HUDEP-2 (cell line): Measurements from ENCODE around the gene LLCFC1.

Experiments
- DNase-seq, 76 experiments: peaks; one replicate each; lab custom pipeline; 2025; ENCODE audit not compliant: unreplicated experiment in 76 of 76; lab: John Stamatoyannopoulos, UW

The LLCFC1 gene

DNA sequence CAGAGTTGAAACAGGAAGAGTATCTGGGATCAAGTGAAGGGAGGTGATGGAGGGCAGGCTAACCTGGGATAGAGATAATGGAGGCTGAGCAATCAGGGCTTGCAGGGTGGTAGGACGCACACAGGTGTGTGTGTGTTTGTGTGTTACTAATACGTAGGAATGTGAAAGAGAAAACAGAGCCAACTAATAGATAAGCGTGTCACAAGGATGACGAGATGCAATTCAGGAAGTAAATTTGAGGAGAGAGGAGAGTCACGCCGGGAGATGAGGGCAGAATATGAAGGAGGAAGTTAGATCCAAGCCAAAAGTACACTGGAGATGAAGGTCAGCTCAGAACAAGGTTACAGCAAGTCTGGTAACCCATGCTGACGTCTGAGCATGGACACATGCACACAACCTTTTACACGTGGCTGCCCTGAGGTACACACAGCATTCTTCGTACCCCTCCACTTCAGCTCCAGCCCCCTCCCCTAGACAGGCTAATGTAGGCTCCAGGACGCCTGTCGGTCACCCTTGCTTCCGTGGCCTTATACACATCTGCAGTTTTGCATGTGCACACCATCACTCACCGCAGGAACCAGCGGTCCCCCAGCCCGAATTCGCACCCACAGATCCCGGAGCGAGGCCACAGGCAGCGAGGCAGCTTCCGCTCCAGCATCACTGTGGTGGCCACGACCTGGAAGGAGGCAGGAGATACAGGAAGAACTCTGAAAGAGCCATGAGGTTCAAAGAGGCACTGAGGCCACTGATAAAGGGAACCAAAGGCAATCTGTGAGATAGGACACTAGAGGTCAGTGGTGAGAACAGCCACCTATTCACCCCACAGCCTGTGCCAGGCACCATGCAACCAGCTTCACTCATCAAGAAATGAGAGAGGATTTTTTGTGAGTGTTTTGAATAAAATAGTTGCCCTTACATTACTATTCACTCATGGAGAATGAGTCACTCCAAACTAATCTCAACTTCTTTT, 30.1 kb upstream of the LLCFC1 start:
- DNase-seq = peak in 22 of 76 experiments; percentile 2 to 43 (median 16)

DNA sequence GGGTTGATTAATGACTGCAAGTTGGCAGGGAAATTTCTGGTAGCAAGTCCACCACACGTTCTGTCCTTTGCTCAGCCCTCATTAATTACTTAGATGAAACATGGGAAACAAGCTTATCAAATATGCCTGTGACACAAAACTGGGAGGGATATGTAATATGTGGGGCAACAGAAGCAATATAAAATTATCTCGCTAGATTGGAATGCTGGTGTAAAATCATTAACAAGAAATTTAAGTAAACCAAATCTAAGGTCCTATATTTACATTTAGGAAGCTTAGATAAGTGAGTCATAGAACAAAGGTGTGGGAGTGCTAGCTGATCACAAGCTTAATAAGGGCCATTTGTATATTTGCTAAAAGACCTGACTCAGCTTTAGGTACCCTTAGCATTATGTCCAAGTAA, 29.3 kb upstream of the LLCFC1 start:
- no peak for DNase-seq

DNA sequence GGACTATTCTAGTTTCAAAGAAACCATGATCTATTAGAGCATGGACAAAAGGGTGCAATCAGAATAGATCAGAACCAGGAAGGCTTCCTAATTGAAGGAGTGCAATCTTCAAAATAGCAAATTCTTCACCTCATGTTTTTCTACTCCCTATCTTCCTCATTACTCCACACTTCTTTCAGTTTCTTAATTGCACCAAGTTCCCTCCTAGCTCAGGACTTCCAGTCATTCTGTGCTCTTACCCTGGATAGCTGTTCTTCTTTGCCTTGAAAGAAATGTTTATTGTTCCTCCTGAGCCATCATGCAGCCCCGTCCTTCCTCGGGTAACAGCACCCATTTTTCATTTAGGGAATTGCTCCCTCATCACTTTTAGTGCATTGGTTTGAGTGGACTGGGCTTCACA, 28.8 kb upstream of the LLCFC1 start:
- no peak for DNase-seq

DNA sequence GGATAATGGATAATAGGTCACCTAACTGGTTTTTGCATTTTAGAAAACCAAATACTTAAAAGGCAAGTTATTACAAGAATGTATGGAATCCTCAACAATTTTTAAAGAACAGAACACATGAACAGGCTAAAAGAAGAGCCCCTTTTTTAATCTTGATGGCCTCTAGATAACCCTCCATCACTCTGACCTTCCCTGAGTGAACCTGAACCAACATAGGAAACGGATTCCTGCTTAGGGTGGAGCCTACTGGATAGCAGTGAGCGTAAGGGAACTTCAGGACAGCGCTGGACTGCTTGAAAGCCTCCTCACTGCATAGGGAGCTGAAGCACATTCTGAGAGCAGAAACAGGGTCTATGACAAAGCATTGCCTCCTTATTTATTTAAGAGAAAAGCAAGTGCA, 26.2 kb upstream of the LLCFC1 start:
- DNase-seq = no peak

DNA sequence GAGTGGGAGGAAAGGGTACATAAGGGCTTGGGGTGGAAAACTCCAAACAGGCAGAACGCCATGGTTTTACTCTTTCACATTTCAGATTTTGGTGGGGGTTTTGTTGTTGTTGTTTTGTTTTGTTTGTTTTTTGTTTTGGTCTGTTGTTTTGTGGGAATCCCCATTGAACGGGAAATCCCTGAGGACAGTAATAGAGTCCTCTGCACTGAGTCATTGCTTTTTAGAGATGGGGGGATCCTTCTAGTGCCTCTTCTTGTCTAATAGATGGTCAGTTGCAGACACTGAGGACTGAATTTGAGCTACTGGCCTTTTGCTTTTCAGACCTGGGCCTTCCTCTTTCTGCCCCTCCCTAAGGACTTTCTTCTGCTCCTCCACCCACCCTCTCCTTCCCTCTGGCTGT, 25.7 kb upstream of the LLCFC1 start:
- no peak for DNase-seq

DNA sequence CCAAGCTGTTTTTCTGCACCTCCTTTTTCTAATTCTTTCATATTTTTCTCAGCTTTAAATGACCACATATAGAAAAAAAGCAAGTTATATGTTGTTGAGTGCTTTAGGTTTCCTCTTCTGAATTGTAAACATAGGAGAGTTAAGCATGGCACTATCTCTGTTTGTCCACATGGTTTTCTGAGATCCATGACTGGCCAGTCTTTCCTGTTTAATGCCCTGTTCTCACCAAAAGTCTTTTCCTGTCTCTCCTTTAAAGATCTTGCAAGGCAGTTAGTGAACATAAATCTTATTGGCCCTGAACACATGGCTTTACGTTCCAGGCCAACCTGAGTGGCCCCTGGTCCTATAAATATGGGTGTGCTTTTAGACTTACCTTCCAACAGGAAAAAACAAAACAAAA, 25.2 kb upstream of the LLCFC1 start:
- DNase-seq = no peak

DNA sequence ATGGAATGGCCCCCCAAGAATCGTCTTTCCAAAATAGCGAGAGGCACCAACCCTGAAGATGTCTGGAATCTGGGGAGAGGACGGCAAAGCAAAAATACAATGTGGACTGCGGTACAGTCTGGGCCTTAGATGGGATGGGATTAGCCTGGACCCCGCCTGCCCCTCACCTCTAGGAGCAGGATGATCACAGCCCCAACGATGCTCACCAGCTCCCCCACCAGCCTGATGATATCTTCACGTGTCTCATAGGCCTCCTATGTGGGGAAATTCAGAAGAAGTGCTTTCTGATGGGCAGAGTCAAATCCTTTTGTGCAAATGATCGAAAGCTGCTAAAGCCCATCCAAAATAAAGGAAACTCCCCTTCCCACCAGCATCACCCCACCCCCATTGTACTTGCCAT, 24.0 kb upstream of the LLCFC1 start:
- no peak for DNase-seq

DNA sequence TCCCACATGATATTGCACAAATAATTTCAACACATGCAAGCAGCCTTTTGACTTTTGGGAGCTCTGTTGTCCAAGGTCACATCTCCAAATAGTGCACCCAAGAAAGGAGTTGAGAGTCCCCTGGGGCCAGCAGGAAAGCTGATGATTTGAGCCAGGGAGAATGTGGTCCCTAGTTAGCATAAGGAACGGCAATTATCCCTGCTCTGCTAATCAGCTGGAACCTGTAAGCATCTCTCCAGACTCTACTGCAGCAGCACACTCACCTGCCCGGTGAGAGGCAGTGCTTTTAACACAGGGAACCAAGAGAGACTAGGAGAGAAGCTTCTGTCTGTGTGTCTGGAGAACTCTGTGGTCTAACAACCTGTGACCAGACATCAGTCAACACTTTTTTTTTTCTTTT, 22.8 kb upstream of the LLCFC1 start:
- DNase-seq = no peak

DNA sequence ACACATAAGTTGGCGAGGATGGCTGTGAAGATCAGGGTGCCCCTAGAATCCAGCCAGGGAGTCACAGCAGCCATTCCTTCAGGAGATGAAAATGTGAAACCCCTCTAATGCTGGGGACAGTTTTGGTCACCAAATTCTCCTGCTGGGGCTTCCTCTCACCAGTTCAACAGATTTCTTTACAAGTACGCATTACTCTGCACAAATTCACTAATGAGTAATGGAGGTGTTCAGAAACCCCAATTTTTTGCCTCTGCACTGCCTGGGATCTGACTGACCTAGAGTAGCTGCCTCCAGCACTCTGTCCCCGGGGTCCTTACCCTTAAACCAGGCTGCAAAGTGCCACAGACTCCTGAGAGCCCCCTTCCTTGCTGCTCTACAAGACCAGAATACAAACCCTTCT, 21.8 kb upstream of the LLCFC1 start:
- DNase-seq = no peak

DNA sequence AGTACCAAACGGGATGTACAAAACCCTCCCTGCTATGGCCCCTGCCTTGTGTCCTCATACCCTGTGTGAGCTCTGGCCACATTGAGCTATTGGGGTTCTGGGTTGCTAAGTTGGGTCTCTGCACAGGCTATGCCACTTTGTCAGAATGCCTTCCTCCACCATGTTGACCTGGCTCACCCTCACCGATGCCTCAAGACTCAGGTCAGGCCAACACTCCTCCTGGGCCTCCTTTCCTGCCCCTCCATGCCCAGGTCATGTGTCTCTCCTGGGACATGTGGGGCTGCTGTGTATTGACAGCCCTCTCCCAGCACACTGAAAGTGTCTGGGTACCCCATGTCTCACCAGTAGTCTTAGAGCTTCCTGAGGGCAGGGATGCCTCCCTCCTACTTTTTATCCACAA, 20.4 kb upstream of the LLCFC1 start:
- no peak for DNase-seq

DNA sequence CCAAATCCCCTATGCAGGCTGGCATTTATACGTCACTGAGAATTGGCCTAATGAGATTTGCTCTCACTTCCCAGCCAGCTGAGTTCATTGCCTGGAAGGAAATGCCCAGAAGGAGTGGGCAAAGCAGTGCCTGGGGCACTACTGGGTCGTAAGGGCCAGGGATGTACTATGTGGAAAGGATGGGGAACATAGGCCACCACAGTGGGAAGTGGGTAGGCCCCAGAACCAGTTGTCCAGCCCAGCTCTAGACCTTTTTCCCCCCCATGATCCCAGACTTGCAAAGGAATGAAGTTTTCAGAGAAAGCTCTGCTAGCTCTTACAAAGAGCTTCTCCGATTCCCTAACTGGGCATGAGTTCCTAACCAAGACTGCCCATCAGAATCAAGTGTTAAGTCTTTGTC, 19.6 kb upstream of the LLCFC1 start:
- no peak for DNase-seq

DNA sequence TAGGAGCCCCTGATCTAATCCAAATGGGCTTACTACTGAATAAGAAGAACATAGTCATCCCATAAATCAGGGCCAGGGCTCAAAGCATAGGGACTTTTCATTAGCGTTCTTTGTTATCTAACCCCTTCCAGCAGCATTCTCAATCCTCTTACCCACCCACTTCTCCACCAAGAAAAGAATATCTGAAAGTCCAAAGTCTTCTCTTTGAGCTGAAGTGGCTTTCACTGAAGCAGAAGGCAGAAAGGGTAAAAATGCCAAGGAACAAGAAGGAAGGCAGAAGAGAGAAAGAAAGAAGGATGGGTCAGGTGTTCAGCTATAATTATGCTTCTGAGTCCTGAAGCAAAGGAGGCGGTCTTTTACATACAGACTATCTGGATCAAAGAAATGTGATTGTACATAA, 15.9 kb upstream of the LLCFC1 start:
- DNase-seq = no peak

DNA sequence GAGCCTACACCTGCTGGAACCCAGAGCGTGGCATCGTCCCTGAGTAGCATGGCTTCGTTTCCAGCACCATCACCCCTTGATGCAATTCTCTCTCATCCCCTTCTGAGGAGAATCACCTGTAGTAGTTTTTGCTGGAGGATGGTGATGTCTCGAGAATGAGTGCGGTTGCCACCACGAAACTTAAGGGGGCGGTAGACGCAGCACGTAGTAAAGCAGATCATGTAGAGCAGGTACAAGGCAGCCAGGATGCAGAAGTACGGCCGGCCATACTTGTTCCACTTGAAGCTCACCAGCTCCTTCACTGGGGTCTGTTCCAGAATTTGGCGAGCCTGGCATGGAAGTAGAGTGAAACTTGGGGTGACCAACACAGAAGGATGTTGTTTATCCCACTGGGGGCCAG, 13.9 kb upstream of the LLCFC1 start:
- DNase-seq = peak in 7 of 76 experiments; percentile 8 to 30 (median 16)

DNA sequence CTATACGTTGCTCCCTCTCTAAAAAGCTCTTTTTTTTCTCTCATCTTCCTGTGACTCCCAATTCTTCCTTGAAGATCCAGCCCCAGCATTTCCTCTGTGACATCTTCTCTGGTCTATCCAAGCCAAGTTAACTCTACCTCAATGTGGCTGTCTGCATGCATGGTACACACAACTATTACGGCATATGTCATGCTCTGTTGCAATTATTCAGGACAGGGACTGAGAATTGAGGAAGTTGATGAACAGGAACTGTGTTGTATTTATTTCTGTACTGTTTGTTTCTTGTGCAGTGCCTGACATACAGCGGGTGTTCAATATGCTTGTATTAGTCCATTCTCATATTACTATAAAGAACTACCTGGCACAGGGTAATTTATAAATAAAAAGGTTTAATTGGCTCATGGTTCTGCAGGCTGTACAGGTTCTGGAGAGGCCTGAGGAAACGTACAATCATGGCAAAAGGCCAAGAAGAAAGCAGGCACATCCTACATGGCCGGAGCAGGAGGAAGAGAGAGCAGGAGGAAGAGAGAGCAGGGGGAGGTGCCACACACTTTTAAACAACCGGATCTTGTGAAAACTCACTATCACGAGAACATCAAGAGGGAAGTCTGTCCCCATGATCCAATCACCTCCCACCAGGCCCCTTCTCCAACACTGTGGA, 12.1 kb upstream of the LLCFC1 start:
- no peak for DNase-seq

DNA sequence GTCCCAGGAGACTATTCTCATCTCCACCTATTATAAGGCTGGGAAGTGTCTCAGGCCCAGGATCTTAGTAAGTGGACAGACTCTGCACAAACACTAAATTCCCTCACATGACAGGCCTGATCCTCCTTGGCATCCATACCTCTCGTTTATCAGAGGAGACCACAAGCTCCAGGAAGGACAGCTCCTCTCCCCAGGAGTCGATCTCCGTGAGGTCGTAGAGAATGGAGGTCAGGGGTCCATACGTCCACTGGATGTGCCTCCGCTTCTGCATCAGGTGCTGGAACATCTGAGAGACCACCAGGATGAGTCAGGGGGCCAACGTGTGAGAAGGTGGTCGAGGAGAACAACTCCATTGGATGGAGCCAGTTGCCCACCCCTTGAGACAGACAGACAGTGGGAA, 11.3 kb upstream of the LLCFC1 start:
- no peak for DNase-seq

DNA sequence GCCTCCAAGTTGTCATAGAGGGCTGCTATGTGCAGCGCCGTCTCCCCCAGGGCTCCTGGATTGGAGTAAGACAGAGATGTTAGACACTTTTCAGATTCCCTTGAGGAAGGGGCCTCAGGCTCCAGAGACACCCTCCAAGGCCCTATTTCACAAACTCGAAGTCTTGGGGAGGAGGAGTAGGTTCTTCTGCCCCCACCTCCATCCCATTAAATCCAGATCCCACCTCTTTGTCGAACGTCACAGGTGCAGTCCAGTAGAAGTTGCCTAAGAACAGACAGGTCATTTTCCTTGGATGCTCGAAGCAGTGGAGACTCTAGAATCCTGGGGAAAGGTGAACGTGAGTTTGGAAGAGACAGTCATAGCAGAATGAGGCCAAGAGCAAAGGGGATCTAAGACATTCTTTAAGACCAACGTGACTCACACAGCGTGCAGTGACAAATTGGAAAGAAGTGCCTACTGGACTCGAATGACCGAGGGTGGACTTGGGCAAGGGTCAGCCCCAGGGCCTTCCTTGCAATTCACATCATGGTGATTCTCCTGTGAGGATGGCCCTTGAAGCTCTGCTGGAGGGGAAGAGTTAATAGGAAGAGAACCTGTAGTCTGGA, 9.1 kb upstream of the LLCFC1 start:
- no peak for DNase-seq

DNA sequence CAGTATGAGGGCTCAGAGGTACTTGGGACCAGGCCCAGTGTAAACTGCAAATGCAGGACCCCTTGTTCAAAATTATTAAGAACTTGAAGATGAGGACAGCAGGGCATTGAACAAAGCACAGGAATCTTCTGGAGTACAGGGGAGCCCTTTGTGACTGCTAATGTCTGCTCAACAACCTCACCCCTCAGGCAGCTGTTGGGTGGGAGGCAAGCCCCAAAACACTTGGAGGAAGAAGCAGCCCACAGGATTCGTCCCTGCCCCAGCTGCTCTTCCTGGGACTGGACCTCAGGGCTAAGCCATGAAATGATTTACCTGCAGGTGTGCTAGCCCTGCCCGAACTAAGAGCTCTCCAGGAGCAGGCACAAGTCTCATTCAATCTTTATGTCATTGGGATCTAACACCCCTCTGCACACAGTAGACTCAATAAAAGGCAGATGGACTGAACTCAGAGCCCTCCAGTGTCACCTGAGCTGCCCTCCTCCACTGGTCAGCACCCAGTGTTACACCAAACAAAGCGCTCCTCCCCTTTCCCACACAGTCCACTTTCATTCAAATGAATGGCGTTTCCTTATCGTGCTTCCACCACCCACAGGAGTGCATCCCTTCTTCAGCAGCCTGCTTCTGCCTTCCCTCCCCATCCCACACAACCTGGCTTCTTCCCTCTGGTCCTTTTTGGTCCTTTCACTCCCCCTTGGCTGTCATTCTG, 6.7 kb upstream of the LLCFC1 start:
- no peak for DNase-seq

DNA sequence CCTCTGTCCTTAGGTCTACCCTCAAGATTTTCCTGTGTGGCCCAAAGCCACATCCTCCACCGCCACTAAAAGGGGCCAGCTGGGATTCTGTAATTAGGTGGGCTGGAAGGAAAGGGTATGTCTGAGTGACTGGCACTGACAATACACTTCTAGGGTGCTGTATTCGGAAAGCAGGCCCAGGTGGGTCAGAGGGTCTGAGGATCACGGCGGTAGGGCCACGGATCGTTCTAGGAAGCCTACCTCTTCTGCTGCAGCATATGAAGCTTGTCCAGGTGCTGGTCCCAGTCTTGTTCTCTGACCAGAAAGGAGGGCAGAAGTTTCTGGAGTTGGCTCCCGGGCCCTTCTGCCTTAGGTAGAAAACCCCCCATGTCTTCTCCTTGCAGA, 6.2 kb upstream of the LLCFC1 start:
- no peak for DNase-seq

DNA sequence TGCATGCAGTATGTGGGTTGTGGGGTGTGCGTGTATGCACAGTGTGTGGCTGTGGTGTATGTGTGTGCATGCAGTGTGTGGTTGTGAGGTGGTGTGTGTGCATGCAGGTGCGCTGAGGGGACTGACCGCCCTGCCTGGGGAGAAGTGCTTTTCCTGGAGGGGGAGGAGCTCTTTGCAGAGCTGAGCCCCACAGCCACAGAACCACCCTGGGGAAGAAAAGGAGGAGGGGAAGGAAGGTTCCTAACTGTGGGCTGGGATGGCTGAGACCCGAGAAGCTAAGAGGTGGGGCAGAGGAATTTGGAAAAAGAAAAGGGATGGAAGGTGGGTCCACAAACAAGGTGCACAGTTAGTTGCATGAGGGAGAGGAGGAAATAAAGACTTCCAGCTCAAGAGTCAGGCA, 5.7 kb upstream of the LLCFC1 start, which contains the start of gene TRPV5:
Gene TRPV5 (minus strand): TSS at position 123 of the 400 bp plus-strand sequence. CDS start 287 bp downstream, outside the sequence.
- no peak for DNase-seq

DNA sequence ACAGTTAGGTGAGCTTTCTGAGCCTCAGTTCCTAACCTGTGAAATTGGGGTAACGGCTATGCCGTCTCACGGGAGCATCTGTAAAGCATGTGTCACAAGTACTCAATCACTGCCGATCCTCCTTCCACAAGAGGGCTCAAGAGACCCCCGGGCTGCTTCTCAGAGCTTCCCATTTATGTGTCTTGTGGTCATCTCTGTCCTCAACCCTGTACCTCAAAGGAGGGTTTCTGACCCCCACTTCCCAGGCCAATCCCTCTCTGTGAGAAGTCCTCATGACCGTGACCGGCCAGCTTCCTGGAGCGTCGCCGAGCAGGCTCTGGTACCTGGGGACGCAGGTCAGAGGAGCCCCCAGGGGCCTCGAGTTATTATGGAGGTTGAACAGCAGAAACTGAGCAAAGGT, 5.2 kb upstream of the LLCFC1 start:
- DNase-seq = no peak

DNA sequence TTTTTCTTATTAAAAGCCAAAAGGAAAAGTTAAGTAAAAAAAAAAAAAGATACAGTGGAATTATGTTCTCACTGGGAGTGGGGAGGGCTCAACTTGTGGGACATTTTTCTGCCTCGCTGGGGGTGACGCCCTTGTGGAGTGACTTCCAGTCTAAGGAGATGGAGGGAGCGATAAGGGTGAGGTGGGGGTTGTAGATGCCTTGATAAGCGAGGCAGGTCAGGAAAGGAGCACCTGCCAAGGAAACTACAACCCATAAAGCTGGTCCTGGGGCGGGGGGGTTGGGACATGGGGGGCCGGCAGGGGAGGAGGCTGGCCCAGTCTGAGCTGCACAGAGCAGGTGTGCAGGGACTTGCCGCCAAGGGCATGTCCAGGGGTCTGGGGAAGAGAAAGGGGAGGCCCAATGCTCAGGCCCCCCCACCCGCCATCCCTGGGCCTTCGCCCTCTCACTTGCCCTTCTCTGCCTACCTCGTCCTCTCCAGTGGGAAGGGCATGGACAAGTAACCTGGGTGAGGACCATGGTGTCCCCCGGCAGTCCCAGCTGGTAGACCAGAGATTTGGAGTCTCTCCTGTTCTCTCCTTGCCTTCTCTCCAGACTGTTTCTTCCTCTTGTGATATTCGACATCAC, 3.2 kb upstream of the LLCFC1 start:
- DNase-seq = no peak
